Transverse colon (tissue), 4 donors: ENCODE data around the gene MRPL20. TPM values are rescaled to one million over a fixed set of nuclear protein-coding genes. Genes with fewer than 3 reads are reported as not detected.
"Not testable (repeated sequence)": the region's sequence is repeated elsewhere in the genome, so short reads cannot be mapped to it uniquely, and the experiment has no call there.

Experiments
- DNase-seq: peaks from one replicate; pipeline ENCODE4 v3.0.0-alpha.2; 2019
- H3K27ac ChIP-seq, 4 donors: fragments of 200-600 bp; sonication (generic); 2 replicates each; pipeline ENCODE4 v1.5.1; 2016 to 2018; ENCODE audit warnings: inconsistent platforms in 4 of 4
- H3K27me3 ChIP-seq: fragments of 200-600 bp; sonication (generic); 2 replicates; pipeline ENCODE4 v1.5.1; 2017; ENCODE audit warnings: inconsistent platforms
- H3K36me3 ChIP-seq, 4 donors: fragments of 200-600 bp; sonication (generic); 2 replicates each; pipeline ENCODE4 v1.5.1; 2017 to 2019; ENCODE audit warnings: inconsistent platforms in 4 of 4
- H3K4me1 ChIP-seq, 4 donors: fragments of 200-600 bp; sonication (generic); 2 replicates each; pipeline ENCODE4 v1.5.1; 2017 to 2020; ENCODE audit warnings: inconsistent platforms in 4 of 4
- H3K4me3 ChIP-seq, 4 donors: fragments of 200-600 bp; sonication (generic); 1 replicate in 1 of 4; 2 replicates in 3 of 4; pipeline versions ENCODE4 v1.5.1 to v1.6.1; 2017 to 2019; ENCODE audit warnings: inconsistent platforms in 4 of 4
- H3K9me3 ChIP-seq, 2 donors: fragments of 200-600 bp; sonication (generic); 2 replicates each; pipeline ENCODE4 v1.5.1; 2017 to 2019; ENCODE audit warnings: inconsistent platforms in 2 of 2
- CTCF ChIP-seq, 5 experiments: fragments of 200-600 bp in 3 of 5; fragments of 450-650 bp in 2 of 5; sonication (generic) in 3 of 5; IDR thresholded peaks; 1 replicate in 2 of 5; 2 replicates in 3 of 5; pipeline ENCODE4 v1.5.1; 2016 to 2017; ENCODE audit warnings: antibody characterized with exemption in 5 of 5, inconsistent platforms in 3 of 5, mild to moderate bottlenecking in 2 of 5, moderate library complexity in 1 of 5
- EP300 ChIP-seq: sonication (generic); formaldehyde crosslinking; IDR thresholded peaks from one replicate; pipeline ENCODE4 v1.6.1; 2017; ENCODE audit warnings: antibody characterized with exemption, low read depth
- POLR2A ChIP-seq: fragments of 450-650 bp; IDR thresholded peaks from one replicate; pipeline ENCODE4 v1.6.1; 2016; ENCODE audit warnings: antibody characterized with exemption, mild to moderate bottlenecking, moderate library complexity
- POLR2AphosphoS5 ChIP-seq, 3 donors: sonication (generic); formaldehyde crosslinking; IDR thresholded peaks; one replicate each; pipeline ENCODE4 v1.6.1; 2016; ENCODE audit warnings: antibody characterized with exemption in 3 of 3
- WGBS, 2 donors: methylation state at CpG; one replicate each; pipeline ENCODE4 v1.1.5; 2018; ENCODE audit warnings: low coverage in 1 of 2; 5-methylcytosine and 5-hydroxymethylcytosine counted together
- in situ Hi-C, 4 donors: fragments of 200-750 bp; cut with MboI; loops; one replicate each; pipeline versions ENCODE4 v1.15.0 to v1.15.1; 2017; ENCODE audit warnings: low sequenced_read_pairs in 3 of 4, low pct_ligation_motif_present in 1 of 4, low pct_unique_long_range_greater_than_20kb in 1 of 4
- intact Hi-C: fragments of 100-400 bp; cut with DNase I; formaldehyde crosslinking; loops from one replicate; pipeline ENCODE4 v1.15.1; 2023; ENCODE audit warnings: low total_unique reads
- total RNA-seq, 4 donors: library from RNA; depleted of rRNA; stranded (reverse); fragments of >200 nt; gene quantifications; one replicate each; pipeline ENCODE4 v1.1.0, GENCODE V29; 2016

MRPL20 gene
- total RNA-seq, 4 donors from 2014 or later, result 40.0 to 183 (median 97.0) TPM

- H3K27ac ChIP-seq, result peak overlapping the region; percentile 59 to 86 (median 76)
- H3K9me3 ChIP-seq, result no peaks in the 10 kb centered on the region
- in situ Hi-C loops (no loop called here), intact Hi-C loops (no loop called here)
- H3K4me1 ChIP-seq, result peaks cover 0 to 15% (median 7%) of the 10 kb centered on the region in 4 donors
- 49% methylated on average over 55 of the region's 112 CpGs; no CpG with 5 or more reads in 1 of the 2 donors for WGBS, 2 donors
- no peak for TF ChIP-seq POLR2AphosphoS5 (IDR thresholded peaks at IDR 0.05)
- no peak for TF ChIP-seq POLR2A
- TF ChIP-seq CTCF (IDR thresholded peaks at IDR 0.05), result no peak
- TF ChIP-seq EP300, result no peak
- H3K4me3 ChIP-seq, result peak overlapping the region in 3 of 4 donors; percentile 24 to 44 (median 35)
- DNase-seq, result no peak
- H3K27me3 ChIP-seq, result peaks cover 14% of the 10 kb centered on the region
- no peaks in the 10 kb centered on the region for H3K36me3 ChIP-seq
Observed at GRCh38 chr1:1419813-1420653, 12.9 kb upstream of the MRPL20 start.

- Histone ChIP-seq H3K36me3 (no peaks in the 10 kb centered on the region), H3K9me3 (no peaks in the 10 kb centered on the region), H3K4me1 (peaks cover 0 to 15% (median 7%) of the 10 kb centered on the region in 4 donors), H3K27me3 (peaks cover 14% of the 10 kb centered on the region), H3K27ac (peak overlapping the region; percentile 59 to 86 (median 76)), H3K4me3 (peak overlapping the region in 3 of 4 donors; percentile 24 to 44 (median 33))
- no peak for TF ChIP-seq CTCF (IDR thresholded peaks at IDR 0.05)
- TF ChIP-seq POLR2AphosphoS5 (IDR thresholded peaks at IDR 0.05), result no peak
- no peak for TF ChIP-seq POLR2A
- TF ChIP-seq EP300, result no peak
- intact Hi-C loops (no loop called here), in situ Hi-C loops (no loop called here)
- DNase-seq, result no peak
- WGBS, 2 donors, result 92% methylated on average over 19 of the region's 21 CpGs; no CpG with 5 or more reads in 1 of the 2 donors
Observed at GRCh38 chr1:1419363-1419812, 12.3 kb upstream of the MRPL20 start.

GRCh38 chr1:1418464-1419362 is 11.6 kb upstream of the MRPL20 start:
- Histone ChIP-seq H3K4me3 (no peak overlapping the region), H3K27me3 (peaks cover 14% of the 10 kb centered on the region), H3K9me3 (no peaks in the 10 kb centered on the region), H3K27ac (peak overlapping the region in 2 of 4 donors; percentile 82 to 86), H3K36me3 (no peaks in the 10 kb centered on the region), H3K4me1 (peaks cover 0 to 15% (median 7%) of the 10 kb centered on the region in 4 donors)
- TF ChIP-seq CTCF (IDR thresholded peaks at IDR 0.05), result no peak
- TF ChIP-seq EP300, result no peak
- TF ChIP-seq POLR2A, result no peak
- TF ChIP-seq POLR2AphosphoS5 (IDR thresholded peaks at IDR 0.05), result no peak
- intact Hi-C loops, result no loop called here
- DNase-seq, result no peak
- in situ Hi-C loops, result no loop called here
- WGBS, 2 donors, result 87 to 95% methylated on average over 8 to 21 of the region's 26 CpGs

GRCh38 chr1:1417825-1418463 is 10.9 kb upstream of the MRPL20 start:
- in situ Hi-C loops, result not testable (repeated sequence)

GRCh38 chr1:1417396-1417795 is 10.3 kb upstream of the MRPL20 start:
- H3K36me3 ChIP-seq, H3K4me3 ChIP-seq, DNase-seq, intact Hi-C loops, H3K27ac ChIP-seq, H3K9me3 ChIP-seq, in situ Hi-C loops: not testable (repeated sequence)
- H3K4me1 ChIP-seq, result peaks cover 0 to 15% (median 7%) of the 10 kb centered on the region in 4 donors
- WGBS, 2 donors, result 80 to 82% methylated on average over 3 to 5 of the region's 5 CpGs
- peaks cover 14% of the 10 kb centered on the region for H3K27me3 ChIP-seq

More at GRCh38 chr1:1417825-1418463, 10.9 kb upstream of the MRPL20 start:
- intact Hi-C loops, H3K36me3 ChIP-seq, H3K9me3 ChIP-seq, H3K4me3 ChIP-seq, H3K27ac ChIP-seq, DNase-seq: not testable (repeated sequence)
- 77 to 85% methylated on average over 6 to 25 of the region's 25 CpGs for WGBS, 2 donors
- Histone ChIP-seq H3K4me1 (peaks cover 0 to 15% (median 7%) of the 10 kb centered on the region in 4 donors), H3K27me3 (peaks cover 14% of the 10 kb centered on the region)
